T-helper 2 cell (primary cell): ENCODE measurements around the gene ABCB7.
"Not testable (repeated sequence)": the region's sequence is repeated elsewhere in the genome, so short reads cannot be mapped to it uniquely, and the experiment has no call there.

Experiments used
- DNase-seq, 5 experiments: peaks; one replicate each; pipeline versions ENCODE4 v3.0.0 to v3.0.0-alpha.2; 2012 to 2022

The ABCB7 gene

DNA sequence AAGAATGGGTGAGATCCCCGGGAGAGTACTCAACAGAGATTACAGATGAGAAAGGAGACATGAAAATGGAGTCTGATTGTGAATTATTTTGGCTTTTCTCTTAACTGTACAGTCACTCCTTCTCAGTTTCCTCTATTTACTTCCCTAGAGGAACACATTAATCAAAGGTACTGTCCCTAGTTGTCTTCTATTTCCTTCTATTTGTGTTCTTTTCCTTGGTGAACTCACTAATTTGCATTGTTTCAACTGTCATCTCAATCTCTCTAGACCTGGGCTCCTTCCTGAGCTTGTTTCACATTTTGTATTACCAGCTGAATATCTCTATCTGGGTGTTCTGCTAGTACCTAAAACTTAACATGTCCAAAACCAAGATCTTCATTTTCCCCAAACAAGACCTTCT, 59.8 kb downstream of the ABCB7 start:
- no peak for DNase-seq

DNA sequence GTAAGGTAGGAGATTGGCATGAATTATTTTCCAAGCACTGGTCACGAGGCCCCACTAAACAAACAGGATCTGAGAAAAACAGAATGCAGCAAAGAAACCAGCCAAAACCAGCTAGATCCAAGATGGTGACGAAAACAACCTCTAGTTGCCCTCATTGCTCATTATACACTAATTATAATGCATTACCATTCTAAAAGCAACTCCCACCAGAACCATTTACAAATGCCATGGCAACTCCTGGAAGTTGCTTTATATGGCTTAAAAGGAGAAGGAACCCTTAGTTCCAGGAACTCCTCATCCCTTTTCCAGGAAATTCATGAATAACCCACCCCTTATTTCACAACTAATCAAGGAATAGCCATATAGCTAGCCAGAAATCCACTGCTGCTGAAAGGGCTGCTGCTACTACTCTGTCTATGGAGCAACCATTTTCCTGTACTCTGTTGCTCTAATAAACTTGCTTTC, 69.3 kb downstream of the ABCB7 start:
- no peak for DNase-seq

DNA sequence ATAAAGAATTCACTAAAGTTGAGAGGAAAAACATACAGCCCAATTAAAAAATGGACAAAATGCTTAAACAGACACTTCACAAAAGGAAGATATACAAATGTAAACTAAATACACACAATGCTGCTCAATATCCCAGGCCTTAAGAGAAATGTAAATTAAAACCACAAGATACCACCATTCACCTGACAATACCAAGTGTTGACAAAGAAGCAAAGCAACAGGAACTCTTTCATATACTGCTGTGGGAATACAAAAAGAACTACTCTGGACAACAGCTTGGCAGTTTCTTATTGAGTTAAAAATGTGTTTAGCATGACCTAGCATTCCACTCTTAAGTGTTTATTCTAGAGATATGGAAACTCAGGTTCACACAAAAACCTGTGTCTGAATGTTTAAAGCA, 71.3 kb downstream of the ABCB7 start:
- no peak for DNase-seq

DNA sequence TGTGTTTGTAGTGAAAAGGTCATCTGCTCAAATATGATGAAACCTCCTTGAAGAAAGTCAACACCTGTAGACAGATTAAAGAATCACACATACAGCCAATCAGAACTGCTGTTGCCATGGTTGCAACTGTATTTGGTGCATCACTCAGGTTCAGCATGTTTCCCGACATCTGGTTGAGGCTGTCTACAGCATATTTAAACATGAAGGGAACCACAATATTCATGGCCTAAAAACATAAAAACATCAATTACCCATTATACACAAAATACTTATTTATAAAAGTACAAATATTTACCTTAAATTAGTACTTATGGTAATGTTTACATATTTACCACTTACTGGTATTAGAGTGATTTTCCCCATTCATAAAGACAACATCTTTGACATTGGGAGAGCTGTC, 79.7 kb downstream of the ABCB7 start:
- no peak for DNase-seq

DNA sequence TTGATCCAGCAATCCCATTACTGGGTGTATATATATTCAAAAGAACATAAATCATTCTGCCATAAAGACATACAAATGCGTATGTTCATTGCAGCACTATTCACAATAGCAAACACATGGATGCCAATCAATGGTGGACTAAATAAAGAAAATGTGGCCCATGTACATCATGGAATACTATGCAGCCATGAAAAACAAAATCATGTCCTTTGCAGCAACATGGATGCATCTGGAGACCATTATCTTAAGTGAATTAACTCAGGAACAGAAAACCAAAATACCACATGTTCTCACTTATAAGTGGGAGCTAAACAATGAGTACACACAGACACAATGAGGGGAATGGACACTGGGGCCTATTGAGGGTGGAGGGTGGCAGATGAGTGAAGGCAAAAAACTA, 81.6 kb downstream of the ABCB7 start:
- no peak for DNase-seq

DNA sequence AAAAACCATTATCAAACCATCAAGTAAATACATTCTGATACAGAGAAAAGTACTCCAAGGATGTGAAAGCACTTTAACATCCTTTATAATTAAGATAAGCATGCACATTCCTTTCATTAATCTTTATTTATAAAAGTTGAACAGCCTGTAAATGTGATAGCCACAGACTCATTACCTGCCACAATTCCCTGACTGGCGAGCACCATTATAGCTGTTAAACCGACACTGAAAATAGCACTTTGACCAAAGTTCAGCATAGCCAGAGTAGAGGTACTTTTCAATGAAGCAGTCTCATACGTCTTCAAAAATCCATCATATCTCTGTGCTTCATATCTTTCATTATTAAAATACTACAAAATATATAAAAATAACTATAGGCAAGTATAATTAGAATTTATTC, 84.7 kb downstream of the ABCB7 start:
- DNase-seq = no peak

DNA sequence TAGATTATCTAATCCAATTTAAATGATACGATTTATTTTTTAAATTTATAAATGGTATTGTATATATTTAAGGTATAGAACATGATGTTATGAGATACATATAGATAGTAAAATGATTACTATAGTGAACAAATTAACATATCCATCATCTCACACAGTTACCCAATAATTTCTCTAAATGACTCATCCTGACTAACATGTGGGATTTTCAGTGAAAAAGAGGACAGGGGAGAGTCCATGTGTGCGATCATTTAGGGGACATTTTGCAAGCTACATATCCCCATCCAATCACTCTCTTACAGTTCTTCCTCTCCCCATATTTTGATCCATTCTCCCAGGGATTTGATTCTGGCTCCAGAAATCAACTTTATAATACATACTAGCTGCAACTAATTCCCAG, 88.2 kb downstream of the ABCB7 start:
- DNase-seq = peak in 1 of 5 experiments; percentile 22

DNA sequence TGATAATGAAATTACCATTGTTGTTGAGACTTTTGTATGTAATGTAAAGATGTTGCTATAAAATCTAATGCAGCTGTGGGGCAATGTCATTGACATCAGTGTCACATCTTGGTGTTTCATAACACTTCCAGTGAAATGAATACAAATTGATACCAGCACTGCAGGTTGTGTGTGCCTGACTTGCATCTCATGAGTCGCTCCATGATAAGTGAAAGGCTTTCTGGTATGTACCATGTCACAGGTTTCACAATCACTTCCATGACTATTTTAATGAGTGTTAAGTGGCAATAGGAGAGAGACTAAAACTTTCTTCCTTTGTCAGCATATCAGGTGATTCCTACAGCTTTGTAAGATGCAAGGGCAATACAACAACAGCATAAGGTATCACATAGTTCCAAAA, 94.4 kb downstream of the ABCB7 start:
- peak in 1 of 5 experiments; percentile 3 for DNase-seq

DNA sequence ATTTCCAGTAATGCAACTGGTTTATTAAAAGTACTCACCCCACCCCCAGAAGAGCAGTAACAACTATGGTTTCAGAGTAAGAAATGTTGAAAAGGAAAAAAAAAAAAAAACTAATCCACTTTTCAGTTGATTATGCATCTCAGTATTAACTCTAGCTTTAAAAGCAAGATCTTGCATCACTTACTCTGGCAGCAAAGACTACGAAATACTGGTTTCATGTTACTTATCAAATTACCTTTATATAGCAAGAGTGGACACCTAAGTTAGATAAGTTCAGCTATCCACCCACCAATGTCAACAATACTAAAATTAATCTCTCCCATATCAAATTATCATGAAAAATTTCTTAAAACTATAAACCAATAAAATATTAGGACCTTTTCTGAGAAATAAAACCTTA, 105.0 kb downstream of the ABCB7 start:
- no peak for DNase-seq

DNA sequence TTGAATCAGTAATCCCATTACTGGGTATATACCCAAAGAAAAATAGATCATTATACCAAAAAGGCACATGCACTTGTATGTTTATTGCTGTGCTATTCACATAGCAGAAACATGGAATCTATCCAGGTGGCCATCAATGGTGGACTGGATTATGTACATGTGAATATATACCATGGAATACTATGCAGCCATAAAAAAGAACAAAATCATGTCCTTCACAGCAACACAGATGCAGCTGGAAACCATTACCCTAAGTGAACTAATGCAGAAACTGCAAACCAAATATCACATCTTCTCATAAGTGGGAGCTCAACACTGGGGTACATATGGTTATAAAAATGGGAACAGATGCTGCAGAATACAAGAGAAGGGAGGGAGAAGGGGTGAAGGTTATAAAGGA, 110.7 kb downstream of the ABCB7 start:
- no peak for DNase-seq

DNA sequence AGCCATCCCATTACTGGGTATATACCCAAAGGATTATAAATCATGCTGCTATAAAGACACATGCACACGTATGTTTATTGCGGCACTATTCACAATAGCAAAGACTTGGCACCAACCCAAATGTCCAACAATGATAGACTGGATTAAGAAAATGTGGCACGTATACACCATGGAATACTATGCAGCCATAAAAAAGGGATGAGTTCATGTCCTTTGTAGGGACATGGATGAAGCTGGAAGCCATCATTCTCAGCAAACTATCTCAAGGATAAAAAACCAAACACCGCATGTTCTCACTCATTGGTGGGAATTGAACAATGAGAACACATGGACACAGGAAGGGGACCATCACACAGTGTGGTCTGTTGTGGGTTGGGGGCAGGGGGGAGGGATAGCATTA, 111.9 kb downstream of the ABCB7 start:
- not testable (repeated sequence) for DNase-seq

DNA sequence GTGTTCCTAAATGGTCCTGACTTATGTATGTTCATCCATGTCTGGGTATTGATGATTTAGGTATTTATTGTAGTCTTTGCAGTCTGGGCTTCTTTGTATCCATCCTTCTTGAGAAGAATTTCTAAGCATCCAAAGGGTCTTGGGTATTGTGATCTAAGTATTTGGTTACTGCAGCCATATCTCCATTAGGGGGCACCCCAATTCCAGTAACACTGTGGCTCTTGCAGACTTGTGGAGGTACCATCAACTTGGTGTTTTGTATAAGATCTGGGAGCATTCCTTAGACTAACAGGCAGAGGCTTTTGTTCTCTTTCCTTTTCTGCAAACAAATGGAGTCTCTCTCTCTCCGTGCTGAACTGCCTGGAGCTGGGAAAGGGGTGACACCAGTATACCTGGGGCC, 117.2 kb downstream of the ABCB7 start:
- DNase-seq = peak in 1 of 5 experiments; percentile 32
